SK-N-SH (cell line): ENCODE results near the gene TTC14. TPM values are rescaled to one million over a fixed set of nuclear protein-coding genes. Genes with fewer than 3 reads are reported as not detected.

Experiments used
- CTCF ChIA-PET: fragments of 300-600, 350-600 bp; formaldehyde crosslinking; extraction: SDS; loops from one replicate; lab custom pipeline; 2021; lab: Yijun Ruan, JAX
- POLR2A ChIA-PET: fragments of 350-600 bp; sonication (Branson Sonifier 250); formaldehyde crosslinking; extraction: SDS; loops from one replicate; lab custom pipeline; 2020; ENCODE audit warnings: antibody characterized with exemption, inconsistent platforms; lab: Yijun Ruan, JAX
- DNase-seq: peaks from one replicate; pipeline ENCODE4 v3.0.0; 2012
- H2AFZ ChIP-seq: fragments of 200-600 bp; sonication (generic); 2 replicates; pipeline ENCODE4 v1.8.1; 2016; ENCODE audit warnings: antibody characterized with exemption, mild to moderate bottlenecking, low read depth
- H3F3A ChIP-seq: fragments of 200-600 bp; sonication (generic); replicated peaks from 2 replicates; pipeline ENCODE3; 2016; ENCODE audit warnings: antibody characterized with exemption, mild to moderate bottlenecking; ENCODE audit not compliant: insufficient read depth
- H3K27ac ChIP-seq, 2 experiments: fragments of 200-500 bp in 1 of 2; fragments of 200-600 bp in 1 of 2; sonication (Bioruptor generic) in 1 of 2; sonication (generic), shearing (Covaris generic) in 1 of 2; 2 replicates each; pipeline versions ENCODE4 v1.5.1 to v1.6.1; 2014 to 2016; ENCODE audit warnings: low read depth in 2 of 2, inconsistent platforms in 1 of 2, low read length in 1 of 2, mild to moderate bottlenecking in 1 of 2, mixed read lengths in 1 of 2
- H3K27me3 ChIP-seq: fragments of 200-600 bp; sonication (generic), shearing (Covaris generic); 2 replicates; pipeline ENCODE4 v1.6.1; 2016; ENCODE audit warnings: mixed run types; ENCODE audit not compliant: insufficient read depth
- H3K36me3 ChIP-seq, 2 experiments: fragments of 200-500 bp in 1 of 2; fragments of 200-600 bp in 1 of 2; sonication (Bioruptor generic) in 1 of 2; sonication (generic) in 1 of 2; replicated peaks in 1 of 2; 2 replicates each; pipeline versions ENCODE3 to v1.5.1; 2014 to 2016; ENCODE audit warnings: low read length in 1 of 2, mild to moderate bottlenecking in 1 of 2; ENCODE audit not compliant: insufficient read depth in 2 of 2, control insufficient read depth in 1 of 2
- H3K4me1 ChIP-seq, 2 experiments: fragments of 200-500 bp in 1 of 2; fragments of 200-600 bp in 1 of 2; sonication (Bioruptor generic) in 1 of 2; sonication (generic), shearing (Covaris generic) in 1 of 2; 2 replicates each; pipeline versions ENCODE4 v1.5.1 to v1.6.1; 2014 to 2016; ENCODE audit warnings: low read depth in 1 of 2, low read length in 1 of 2, mixed run types in 1 of 2; ENCODE audit not compliant: insufficient read depth in 2 of 2, control insufficient read depth in 1 of 2
- H3K4me2 ChIP-seq: fragments of 200-600 bp; sonication (generic), shearing (Covaris generic); 2 replicates; pipeline ENCODE4 v1.6.1; 2017; ENCODE audit warnings: mixed run types
- H3K4me3 ChIP-seq, 2 experiments: fragments of 200-500 bp in 1 of 2; fragments of 200-600 bp in 1 of 2; sonication (Bioruptor generic) in 1 of 2; sonication (generic), shearing (Covaris generic) in 1 of 2; 2 replicates each; pipeline versions ENCODE4 v1.5.1 to v1.8.1; 2014 to 2016; ENCODE audit warnings: low read depth in 2 of 2, inconsistent platforms in 1 of 2, low read length in 1 of 2, mild to moderate bottlenecking in 1 of 2, mixed read lengths in 1 of 2, moderate library complexity in 1 of 2
- H3K79me2 ChIP-seq: fragments of 200-600 bp; sonication (generic); 2 replicates; pipeline ENCODE4 v1.8.1; 2017; ENCODE audit warnings: mild to moderate bottlenecking; ENCODE audit not compliant: insufficient read depth
- H3K9ac ChIP-seq: fragments of 200-600 bp; sonication (generic); 2 replicates; pipeline ENCODE4 v1.6.1; 2017; ENCODE audit warnings: mixed run types
- H3K9me2 ChIP-seq: fragments of 200-600 bp; sonication (generic); 2 replicates; pipeline ENCODE4 v1.6.1; 2017; ENCODE audit warnings: mixed run types
- H3K9me3 ChIP-seq: fragments of 200-600 bp; sonication (generic); 2 replicates; pipeline ENCODE4 v1.6.1; 2017; ENCODE audit warnings: mixed run types, mild to moderate bottlenecking, moderate library complexity
- H4K20me1 ChIP-seq: fragments of 200-600 bp; sonication (generic); 2 replicates; pipeline ENCODE4 v1.6.1; 2017; ENCODE audit warnings: mild to moderate bottlenecking, mixed run types; ENCODE audit not compliant: insufficient read depth
- CHD2 ChIP-seq: fragments of 150-350 bp; IDR thresholded peaks from 2 replicates; pipeline ENCODE4 v1.6.1; 2018; ENCODE audit warnings: low read length; ENCODE audit not compliant: partially characterized antibody
- CTCF ChIP-seq: fragments of 200-600 bp; sonication (generic); IDR thresholded peaks from 2 replicates; pipeline ENCODE4 v1.6.1; 2017; ENCODE audit warnings: antibody characterized with exemption, mild to moderate bottlenecking, moderate library complexity
- EZH2phosphoT487 ChIP-seq: fragments of 200-600 bp; sonication (generic); IDR thresholded peaks from 2 replicates; pipeline ENCODE4 v1.6.1; 2017; ENCODE audit warnings: low read depth, mixed run types, mild to moderate bottlenecking, antibody characterized with exemption, moderate library complexity, borderline replicate concordance
- FOSL2 ChIP-seq: IDR thresholded peaks from 2 replicates; pipeline ENCODE4 v1.4.0; 2012; ENCODE audit warnings: low read depth, mild to moderate bottlenecking, moderate library complexity, borderline replicate concordance
- FOXJ3 ChIP-seq: sonication (generic); formaldehyde crosslinking; IDR thresholded peaks from 2 replicates; pipeline ENCODE4 v1.5.1; 2020; ENCODE audit warnings: mild to moderate bottlenecking, missing genetic modification reagents
- FOXM1 ChIP-seq: IDR thresholded peaks from 2 replicates; pipeline ENCODE4 v1.4.0; 2012; ENCODE audit warnings: low read depth, mild to moderate bottlenecking
- GABPA ChIP-seq: IDR thresholded peaks from 2 replicates; pipeline ENCODE4 v1.4.0; 2012; ENCODE audit warnings: low read depth, mild to moderate bottlenecking
- IRF3 ChIP-seq: fragments of 150-350 bp; IDR thresholded peaks from 2 replicates; pipeline ENCODE4 v1.6.1; 2016; ENCODE audit warnings: mild to moderate bottlenecking, low read depth, low read length
- JUND ChIP-seq: IDR thresholded peaks from 2 replicates; pipeline ENCODE4 v1.4.0; 2012
- MAX ChIP-seq: IDR thresholded peaks from 2 replicates; pipeline ENCODE4 v1.4.0; 2012; ENCODE audit warnings: low read depth
- MEF2A ChIP-seq: IDR thresholded peaks from 2 replicates; pipeline ENCODE4 v1.4.0; 2012; ENCODE audit warnings: low read depth, borderline replicate concordance
- MXI1 ChIP-seq: IDR thresholded peaks from 2 replicates; pipeline ENCODE4 v1.6.1; 2012; ENCODE audit warnings: mild to moderate bottlenecking, low read depth, low read length, improper control_type of control experiment
- REST ChIP-seq: IDR thresholded peaks from 2 replicates; pipeline ENCODE4 v1.6.1; 2012; ENCODE audit warnings: mild to moderate bottlenecking, low read depth, low read length, moderate library complexity
- RFX5 ChIP-seq: IDR thresholded peaks from 2 replicates; pipeline ENCODE4 v1.6.1; 2012; ENCODE audit warnings: mild to moderate bottlenecking, improper control_type of control experiment, low read length
- TCF12 ChIP-seq: IDR thresholded peaks from 2 replicates; pipeline ENCODE4 v1.4.0; 2012
- USF1 ChIP-seq: IDR thresholded peaks from 2 replicates; pipeline ENCODE4 v1.4.0; 2012; ENCODE audit warnings: low read depth, borderline replicate concordance
- WGBS: methylation state at CpG from one replicate; pipeline ENCODE4 v1.1.6; 2017; ENCODE audit warnings: low lambda C conversion rate; 5-methylcytosine and 5-hydroxymethylcytosine counted together
- polyA plus RNA-seq, 3 experiments: library from polyadenylated mRNA; depleted of rRNA; stranded (reverse); fragments of >200 nt; gene quantifications; 2 replicates each; pipeline ENCODE4 v1.2.3, GENCODE V29; 2012

The TTC14 gene
- polyA plus RNA-seq, 1 of the 3 experiments (the other 2 are of a cell fraction): 20.6 TPM

GRCh38 chr3:180615954-180616353 is 14.0 kb downstream of the TTC14 start:
- ChIA-PET CTCF (interaction anchor here (0.7 to 1.8 kb wide), 4 partner anchors 12 to 69 kb away, joined by 3 to 9 read pairs (median 4); partner anchors contain the start of gene TTC14), POLR2A (interaction anchor here (0.7 to 1.1 kb wide), 2 partner anchors 11 to 14 kb away, joined by 3 to 4 read pairs; partner anchors contain the start of gene TTC14)
- TF ChIP-seq MAX (no peak), GABPA (no peak), JUND (no peak), RFX5 (no peak), EZH2phosphoT487 (no peak), IRF3 (no peak), MEF2A (no peak), CHD2 (peak; percentile 34)
- Histone ChIP-seq H3F3A (peaks cover 4% of the 10 kb centered on the region), H3K36me3 (peaks cover 45 to 66% of the 10 kb centered on the region in 2 experiments), H3K4me1 (no peaks in the 10 kb centered on the region), H3K79me2 (no peaks in the 10 kb centered on the region), H2AFZ (no peak overlapping the region), H3K4me2 (no peak overlapping the region), H3K9ac (no peak overlapping the region), H3K27me3 (no peaks in the 10 kb centered on the region), H3K27ac (no peak overlapping the region), H3K9me3 (no peaks in the 10 kb centered on the region), H3K4me3 (no peak overlapping the region), H4K20me1 (no peaks in the 10 kb centered on the region), H3K9me2 (no peaks in the 10 kb centered on the region)
- 82% methylated on average over 3 of the region's 3 CpGs for WGBS
- DNase-seq: peak; percentile 15

GRCh38 chr3:180617049-180617448 is 15.1 kb downstream of the TTC14 start:
- Histone ChIP-seq H3K4me3 (no peak overlapping the region), H3K79me2 (no peaks in the 10 kb centered on the region), H4K20me1 (no peaks in the 10 kb centered on the region), H3K4me2 (no peak overlapping the region), H3K9me3 (no peaks in the 10 kb centered on the region), H3F3A (peaks cover 4% of the 10 kb centered on the region), H3K9ac (no peak overlapping the region), H3K4me1 (no peaks in the 10 kb centered on the region), H3K36me3 (peaks cover 35 to 56% of the 10 kb centered on the region in 2 experiments), H3K27ac (no peak overlapping the region), H3K27me3 (no peaks in the 10 kb centered on the region), H3K9me2 (no peaks in the 10 kb centered on the region), H2AFZ (no peak overlapping the region)
- 96% methylated on average over 2 of the region's 2 CpGs for WGBS
- TF ChIP-seq TCF12 (no peak), REST (no peak), RFX5 (no peak), MXI1 (no peak), FOXJ3 (CRISPR knock-in tag) (no peak), CHD2 (no peak), GABPA (no peak), FOSL2 (no peak), CTCF (no peak), USF1 (no peak), EZH2phosphoT487 (no peak), FOXM1 (no peak)
- DNase-seq: no peak
- ChIA-PET CTCF (no interaction called here), POLR2A (no interaction called here)
